ENCODE measurements around the gene CREG2.
"Not testable (repeated sequence)": the region's sequence is repeated elsewhere in the genome, so short reads cannot be mapped to it uniquely, and the experiment has no call there.

The CREG2 gene

GRCh38 chr2:101327863-101328394 lies 59.4 kb downstream of the CREG2 start:
- H3K27ac ChIP-seq (replicated peaks) = peak overlapping the region; percentile 67
- TF ChIP-seq CTCF (IDR thresholded peaks at IDR 0.05; ENCODE audit: insufficient read depth, low read length) = no peak
- no peak for TF ChIP-seq SPI1 (IDR thresholded peaks at IDR 0.05; ENCODE audit: borderline replicate concordance, low read depth)
- TF ChIP-seq POLR2AphosphoS5 (IDR thresholded peaks at IDR 0.05; ENCODE audit: low read depth) = no peak
- no peak for TF ChIP-seq GABPA (IDR thresholded peaks at IDR 0.05; ENCODE audit: low read depth)
- no peak for TF ChIP-seq REST (IDR thresholded peaks at IDR 0.05; ENCODE audit: insufficient replicate concordance, low read depth)
- DNase-seq (ENCODE audit: low read depth in 1 of 2, low spot score in 1 of 2) = no peak
- H3K27me3 ChIP-seq (ENCODE audit: insufficient read depth, poor library complexity, severe bottlenecking) = no peaks in the 10 kb centered on the region
- no peak overlapping the region for H3K4me3 ChIP-seq (replicated peaks; ENCODE audit: insufficient read depth, low read length)

- DNase-seq (ENCODE audit: low read depth in 1 of 2, low spot score in 1 of 2) = no peak
- H3K4me3 ChIP-seq (replicated peaks; ENCODE audit: insufficient read depth, low read length) = no peak overlapping the region
Observed at GRCh38 chr2:101325425-101325824, 61.9 kb downstream of the CREG2 start.

GRCh38 chr2:101316568-101316967 lies 70.7 kb downstream of the CREG2 start:
- not testable (repeated sequence) for H3K27me3 ChIP-seq (ENCODE audit: insufficient read depth, poor library complexity, severe bottlenecking); DNase-seq (ENCODE audit: low read depth in 1 of 2, low spot score in 1 of 2)

More at GRCh38 chr2:101325425-101325824, 61.9 kb downstream of the CREG2 start:
- TF ChIP-seq POLR2AphosphoS5 (IDR thresholded peaks at IDR 0.05; ENCODE audit: low read depth) = no peak
- no peak for TF ChIP-seq GABPA (IDR thresholded peaks at IDR 0.05; ENCODE audit: low read depth)
- no peak for TF ChIP-seq REST (IDR thresholded peaks at IDR 0.05; ENCODE audit: insufficient replicate concordance, low read depth)
- Histone ChIP-seq H3K27ac (replicated peaks) (no peak overlapping the region), H3K27me3 (ENCODE audit: insufficient read depth, poor library complexity, severe bottlenecking) (no peaks in the 10 kb centered on the region)

GRCh38 chr2:101311696-101312017 lies 75.6 kb downstream of the CREG2 start:
- Histone ChIP-seq H3K27me3 (ENCODE audit: insufficient read depth, poor library complexity, severe bottlenecking) (no peaks in the 10 kb centered on the region), H3K4me3 (replicated peaks; ENCODE audit: insufficient read depth, low read length) (no peak overlapping the region), H3K27ac (replicated peaks) (peak overlapping the region; percentile 42)
- DNase-seq (ENCODE audit: low read depth in 1 of 2, low spot score in 1 of 2) = peak in 1 of 2 experiments; percentile 57
- TF ChIP-seq CTCF (IDR thresholded peaks at IDR 0.05; ENCODE audit: insufficient read depth, low read length) = no peak
- no peak for TF ChIP-seq SPI1 (IDR thresholded peaks at IDR 0.05; ENCODE audit: borderline replicate concordance, low read depth)
- no peak for TF ChIP-seq GABPA (IDR thresholded peaks at IDR 0.05; ENCODE audit: low read depth)
- TF ChIP-seq POLR2AphosphoS5 (IDR thresholded peaks at IDR 0.05; ENCODE audit: low read depth) = no peak
- TF ChIP-seq REST (IDR thresholded peaks at IDR 0.05; ENCODE audit: insufficient replicate concordance, low read depth) = no peak

More at GRCh38 chr2:101316568-101316967, 70.7 kb downstream of the CREG2 start:
- H3K4me3 ChIP-seq (replicated peaks; ENCODE audit: insufficient read depth, low read length); H3K27ac ChIP-seq (replicated peaks): not testable (repeated sequence)

Data from HL-60 (cell line).